HG03521 (cell line): ENCODE data around the gene TMEM91.
"Not testable (repeated sequence)": the region's sequence is repeated elsewhere in the genome, so short reads cannot be mapped to it uniquely, and the experiment has no call there.

ENCODE experiments used
- ATAC-seq: cut with Tn5 transposase; IDR thresholded peaks from one replicate; pipeline ENCODE4 v1.9.1; 2021; ENCODE audit warnings: mild to moderate bottlenecking, moderate library complexity; ENCODE audit not compliant: unreplicated experiment

TMEM91 gene

DNA sequence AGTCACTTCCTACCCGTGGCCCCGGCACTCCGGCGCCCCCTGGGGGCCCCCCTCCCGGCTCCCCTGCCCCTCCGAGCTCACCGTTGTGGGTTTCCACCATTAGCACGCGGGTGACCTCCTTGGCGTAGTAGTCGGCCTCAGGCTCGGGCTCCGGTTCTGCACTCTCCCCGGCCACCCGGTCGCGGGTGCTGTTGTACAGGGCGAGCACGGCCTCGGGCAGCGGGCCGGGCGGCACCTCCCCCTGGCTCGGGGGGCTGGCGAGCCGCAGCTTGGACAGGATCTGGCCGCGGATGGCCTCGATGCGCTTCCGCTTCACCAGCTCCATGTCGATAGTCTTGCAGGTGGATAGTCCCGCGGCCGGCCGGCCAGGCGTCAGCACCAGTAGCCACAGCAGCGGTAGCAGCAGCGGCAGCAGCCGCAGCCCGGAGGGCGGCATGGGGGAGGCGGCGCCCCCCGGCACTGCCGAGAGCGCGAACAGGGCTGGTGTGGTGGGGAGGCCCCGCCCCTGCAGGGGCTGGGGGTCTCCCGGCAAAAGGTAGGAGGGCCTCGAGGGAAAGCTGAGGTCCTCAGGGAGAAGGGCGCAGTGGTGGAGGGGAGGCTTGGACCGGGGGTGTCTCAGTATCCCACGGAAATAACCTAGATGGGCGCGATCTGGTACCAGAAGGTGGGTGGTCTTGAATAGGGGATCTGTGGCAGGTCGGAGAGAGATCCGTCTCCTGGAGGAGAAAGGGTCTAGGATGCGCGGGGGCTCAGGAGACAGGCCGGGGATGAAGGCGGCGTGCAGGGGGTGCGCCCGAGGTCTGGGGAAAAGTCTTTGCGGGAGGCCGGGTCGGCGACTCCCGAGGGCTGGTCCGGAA lies 23.5 kb upstream of the TMEM91 start:
- no peak for ATAC-seq

DNA sequence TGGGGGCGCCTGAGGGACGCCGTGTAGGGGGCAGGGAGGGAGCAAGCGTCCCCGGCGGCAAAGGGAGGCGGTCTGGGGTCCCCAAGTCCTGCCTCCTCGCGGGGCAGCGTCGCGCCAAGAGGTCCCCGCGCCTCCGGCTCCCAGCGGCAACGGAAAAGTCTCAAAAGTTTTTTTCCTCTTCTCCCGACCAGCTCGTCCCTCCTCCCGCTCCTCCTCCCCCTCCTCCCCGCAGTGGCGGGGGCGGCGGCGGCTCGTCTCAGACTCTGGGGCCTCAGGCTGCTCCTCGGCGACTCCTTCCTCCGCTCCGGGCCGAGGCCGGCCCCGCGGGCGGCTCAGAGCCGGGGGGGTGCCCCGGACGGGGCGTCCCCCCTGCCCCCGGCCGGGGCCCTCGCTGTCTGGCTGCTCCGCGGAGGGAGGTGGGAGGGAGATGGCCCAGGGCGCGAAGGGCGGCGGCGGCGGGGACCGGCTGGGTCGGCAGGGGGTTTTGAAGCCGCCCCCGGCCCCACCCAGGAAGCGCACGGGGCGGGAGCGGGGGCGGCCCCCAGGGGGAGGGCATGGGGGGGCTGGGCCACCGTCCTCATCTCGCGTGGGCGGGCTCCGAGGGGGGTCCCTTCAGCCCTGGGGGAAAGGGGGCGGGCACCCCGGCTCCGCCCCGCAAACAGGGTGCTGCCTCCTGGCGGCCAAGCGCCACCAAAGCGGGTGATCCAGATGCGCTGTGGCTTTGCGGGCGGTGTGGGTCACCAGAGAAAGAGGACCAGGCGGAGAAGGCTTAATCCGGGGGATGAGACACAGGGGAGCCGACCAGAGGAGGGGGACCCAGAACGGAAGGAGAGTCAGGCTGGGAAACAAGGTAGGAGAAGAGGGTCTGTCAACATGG lies 22.6 kb upstream of the TMEM91 start, which contains the start of gene TGFB1:
TSS of gene TGFB1 (minus strand) at position 457 of the 877 bp plus-strand sequence. CDS start 878 bp downstream, outside the sequence.
- ATAC-seq = peak; percentile 42

DNA sequence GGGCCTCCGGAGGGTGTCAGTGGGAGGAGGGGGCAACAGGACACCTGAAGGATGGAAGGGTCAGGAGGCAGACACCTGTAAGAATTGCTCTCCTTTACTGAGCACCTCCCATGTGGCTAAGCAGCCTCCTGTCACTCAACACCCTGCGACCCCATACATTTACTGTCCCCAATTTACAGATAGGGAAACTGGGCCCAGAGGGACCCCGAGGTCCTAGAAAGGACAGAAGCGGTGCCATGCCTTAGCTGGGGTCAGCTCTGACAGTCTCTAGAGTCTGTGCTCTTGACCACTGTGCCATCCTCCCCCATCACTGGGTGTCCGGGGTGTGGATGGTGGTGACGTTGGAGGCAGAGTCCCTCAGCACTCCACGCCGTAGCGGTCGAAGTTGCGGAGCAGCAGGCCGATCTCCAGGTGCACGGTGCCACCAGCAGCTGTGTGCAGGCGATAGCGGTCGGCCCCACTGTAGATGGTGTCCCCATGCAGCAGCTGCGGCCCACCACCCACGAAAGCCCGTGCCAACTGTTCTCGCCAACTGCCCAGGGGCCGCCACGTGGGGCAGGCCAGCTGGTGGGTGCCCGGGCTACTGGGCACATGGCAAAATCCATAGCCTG lies 21.9 kb upstream of the TMEM91 start:
- no peak for ATAC-seq

DNA sequence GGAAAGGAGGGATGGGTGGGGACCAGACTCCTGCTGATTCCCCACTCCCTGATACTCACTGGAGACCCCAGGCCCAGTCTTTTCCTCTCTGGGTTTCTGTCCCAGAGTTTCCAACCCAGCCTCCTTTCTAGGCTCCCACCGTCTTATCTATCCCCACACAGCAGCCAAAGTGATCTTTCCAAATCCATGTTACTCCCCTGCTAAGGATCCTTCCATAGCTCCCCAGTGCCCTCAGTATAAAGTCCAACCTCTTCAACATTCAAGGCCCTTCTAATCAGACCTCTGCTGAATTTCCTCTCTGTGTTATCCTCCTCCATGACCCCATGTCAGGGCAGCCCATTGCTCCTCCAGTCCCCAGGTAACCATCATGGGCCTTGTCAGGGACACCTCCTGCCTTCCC lies 21.3 kb upstream of the TMEM91 start:
- ATAC-seq = no peak

DNA sequence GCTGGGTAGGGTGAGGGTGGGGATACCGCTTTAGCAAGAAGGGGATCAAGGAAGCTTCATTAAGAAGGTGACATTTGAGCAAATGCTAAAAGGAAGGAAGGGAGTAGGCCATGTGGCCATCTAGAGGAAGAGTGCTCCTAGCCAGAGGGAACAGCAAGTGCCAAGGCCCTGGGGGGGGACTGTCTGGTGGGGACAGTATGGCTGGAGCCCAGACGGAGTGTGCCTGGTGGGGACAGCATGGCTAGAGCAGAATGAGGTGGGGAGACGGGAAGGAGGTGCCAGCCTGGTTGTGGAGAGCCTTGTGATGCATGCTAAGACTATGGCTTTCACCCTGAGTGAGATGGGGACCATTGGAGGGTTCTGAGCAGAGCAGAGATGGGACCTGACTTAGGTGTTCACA lies 20.5 kb upstream of the TMEM91 start:
- no peak for ATAC-seq

DNA sequence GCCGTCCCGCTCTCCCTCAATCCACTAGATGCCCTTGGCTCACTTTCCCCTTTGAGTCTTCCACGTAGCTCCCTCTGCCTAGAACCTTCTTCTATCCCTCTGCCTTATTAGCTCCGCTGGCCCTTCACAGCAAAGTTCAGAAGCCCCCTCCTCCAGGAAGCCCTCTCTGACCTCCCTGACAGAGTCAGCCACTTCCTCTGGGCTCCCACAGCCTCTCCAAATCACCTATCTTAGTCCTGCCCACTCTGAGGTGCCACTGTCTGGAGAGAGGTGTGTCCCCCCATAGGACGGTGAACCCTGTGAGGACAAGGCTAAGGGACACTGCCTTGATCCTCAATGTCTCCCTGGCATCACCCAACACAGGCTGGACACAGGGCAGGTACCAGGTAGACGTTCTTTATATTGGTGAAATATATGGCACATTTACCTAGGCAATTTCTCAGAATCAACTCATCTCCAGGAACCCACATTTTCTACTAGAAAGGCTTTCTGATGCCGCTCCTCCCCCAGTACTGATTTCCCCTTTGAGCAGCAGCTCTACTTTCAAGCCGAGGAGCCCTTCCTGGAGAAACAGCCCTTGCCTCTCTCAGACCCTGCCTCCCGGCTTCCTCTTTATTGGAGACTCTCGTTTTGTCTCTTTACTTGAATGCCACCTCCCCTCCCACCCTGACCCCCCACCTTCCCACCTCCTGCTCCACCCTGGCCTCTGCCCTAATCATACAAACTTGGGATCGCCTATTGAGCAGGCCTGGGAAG lies 19.2 kb upstream of the TMEM91 start:
- no peak for ATAC-seq

DNA sequence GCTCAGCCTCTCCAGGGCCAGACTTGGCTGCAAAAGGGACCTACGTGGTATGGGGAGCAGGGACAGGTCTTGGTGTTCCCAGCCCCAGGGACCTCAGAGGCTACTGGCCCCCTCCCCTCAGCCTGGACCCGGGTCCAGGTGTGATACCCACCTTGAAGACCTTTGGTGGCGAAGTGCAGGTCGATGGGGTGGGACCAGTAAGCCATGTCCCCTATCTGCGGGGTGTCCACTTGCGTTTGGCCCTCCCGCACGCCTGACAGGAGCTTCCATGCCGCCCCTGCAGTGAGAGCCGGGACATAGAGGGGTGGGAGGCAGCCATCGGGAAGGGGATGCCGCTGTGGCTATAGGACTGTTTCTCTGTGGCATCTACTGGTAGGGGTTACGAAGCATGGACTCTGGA lies 18.6 kb upstream of the TMEM91 start:
- ATAC-seq = no peak

DNA sequence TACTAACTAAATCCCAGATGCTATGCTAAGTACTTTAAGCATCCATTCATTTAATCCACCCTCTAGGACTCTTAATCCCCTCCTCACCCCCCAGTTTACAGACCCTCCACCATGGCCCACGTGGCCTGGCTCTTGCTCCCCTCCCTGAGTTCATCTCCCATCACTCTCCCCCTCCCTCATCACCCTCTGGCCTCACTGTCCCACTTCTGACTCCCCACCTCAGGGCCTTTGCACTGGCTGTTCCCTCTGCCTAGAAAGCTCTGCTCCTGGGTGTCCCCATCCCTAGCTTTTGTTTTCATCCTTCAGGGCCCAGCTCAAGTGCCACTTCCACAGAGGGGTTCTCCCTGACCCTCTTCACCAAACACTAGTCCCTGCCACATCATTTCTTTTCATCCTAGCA lies 16.6 kb upstream of the TMEM91 start:
- ATAC-seq = no peak

DNA sequence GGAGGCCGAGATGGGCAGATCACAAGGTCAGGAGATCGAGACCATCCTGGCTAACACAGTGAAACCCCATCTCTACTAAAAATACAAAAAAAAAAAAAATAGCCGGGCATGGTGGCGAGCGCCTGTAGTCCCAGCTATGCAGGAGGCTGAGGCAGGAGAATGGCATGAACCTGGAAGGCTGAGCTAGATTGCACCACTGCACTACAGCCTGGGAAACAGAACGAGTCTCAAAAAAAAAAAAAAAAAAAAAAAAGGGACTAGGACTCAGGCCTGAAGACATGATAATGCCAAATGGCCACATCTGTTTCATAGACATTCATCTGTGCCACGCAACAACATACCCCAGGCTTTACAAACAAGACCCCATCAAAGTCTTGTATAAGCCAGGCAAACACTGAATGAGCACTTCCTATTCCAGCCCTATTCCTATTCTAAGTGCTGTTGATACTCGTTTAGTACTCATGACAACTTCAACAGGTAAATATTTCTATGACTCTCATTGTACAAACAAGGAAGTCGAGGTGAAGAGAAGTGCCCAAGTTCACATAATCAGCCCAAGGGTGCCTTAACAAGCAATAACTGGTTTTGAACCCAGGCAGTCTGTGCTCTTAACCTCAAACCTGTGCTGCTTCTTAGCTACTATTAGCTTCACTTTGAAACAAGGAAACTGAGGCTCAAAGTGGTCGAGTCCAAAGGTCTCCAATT lies 14.0 kb upstream of the TMEM91 start:
- ATAC-seq = no peak

DNA sequence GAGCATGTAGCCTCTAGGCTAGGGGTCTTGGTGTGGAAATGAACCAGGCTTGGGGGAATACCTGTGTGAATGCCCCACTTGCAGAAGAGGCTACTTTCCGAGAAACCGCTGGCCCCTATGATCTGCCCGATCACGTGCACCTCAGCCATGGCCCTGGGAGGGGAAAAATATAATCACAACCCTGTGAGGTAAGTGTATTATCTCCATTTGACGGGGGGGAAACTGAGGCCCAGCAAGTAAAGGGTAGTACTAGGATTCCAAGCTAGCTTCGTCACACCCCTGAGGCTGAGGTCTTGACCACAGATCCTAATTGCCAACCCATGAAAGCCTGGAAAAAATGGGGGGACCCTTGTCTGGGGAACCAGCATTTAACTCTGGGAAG lies 13.0 kb upstream of the TMEM91 start:
- no peak for ATAC-seq

DNA sequence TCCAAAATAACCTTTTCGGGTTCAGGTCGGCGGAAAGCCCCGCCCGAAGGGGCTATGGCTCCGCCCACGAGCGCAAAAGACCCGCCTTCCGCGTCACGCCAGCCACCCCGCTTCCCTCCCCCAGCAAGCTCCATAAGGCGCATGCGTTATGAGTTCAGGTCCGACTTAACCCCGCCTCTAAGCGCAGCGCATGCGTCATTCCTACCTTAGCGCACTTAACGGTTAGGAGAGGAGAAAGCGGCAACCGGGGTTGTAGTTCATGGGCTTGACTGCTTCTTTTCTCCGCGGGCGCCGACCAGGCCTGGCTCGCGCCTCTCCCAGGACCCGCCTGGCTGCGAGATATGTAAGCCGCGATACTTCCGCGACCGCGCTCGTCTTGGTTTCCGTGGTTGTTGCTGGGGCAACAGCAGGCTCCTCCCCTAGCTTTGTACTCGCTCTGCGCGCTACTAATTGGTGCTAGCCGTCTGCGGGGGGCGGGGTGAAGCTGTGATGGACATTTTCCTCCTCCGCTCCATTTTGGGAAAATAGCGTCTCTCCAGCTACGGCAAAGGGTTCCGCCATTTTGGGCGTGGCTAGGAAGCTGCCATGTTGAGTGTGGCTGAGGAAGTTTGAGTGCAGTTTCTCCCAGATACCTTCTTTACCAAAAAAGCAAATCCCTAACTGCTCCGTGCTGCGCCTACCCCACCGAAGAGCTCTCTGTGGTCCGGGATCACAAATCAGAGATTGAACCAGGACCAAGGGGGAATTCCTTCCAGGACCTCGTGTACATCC lies 12.4 kb upstream of the TMEM91 start, which contains the start of gene B9D2:
TSS of gene B9D2 (minus strand) at position 397 of the 771 bp plus-strand sequence. CDS start 630 bp downstream, outside the sequence.
- ATAC-seq = peak; percentile 80

DNA sequence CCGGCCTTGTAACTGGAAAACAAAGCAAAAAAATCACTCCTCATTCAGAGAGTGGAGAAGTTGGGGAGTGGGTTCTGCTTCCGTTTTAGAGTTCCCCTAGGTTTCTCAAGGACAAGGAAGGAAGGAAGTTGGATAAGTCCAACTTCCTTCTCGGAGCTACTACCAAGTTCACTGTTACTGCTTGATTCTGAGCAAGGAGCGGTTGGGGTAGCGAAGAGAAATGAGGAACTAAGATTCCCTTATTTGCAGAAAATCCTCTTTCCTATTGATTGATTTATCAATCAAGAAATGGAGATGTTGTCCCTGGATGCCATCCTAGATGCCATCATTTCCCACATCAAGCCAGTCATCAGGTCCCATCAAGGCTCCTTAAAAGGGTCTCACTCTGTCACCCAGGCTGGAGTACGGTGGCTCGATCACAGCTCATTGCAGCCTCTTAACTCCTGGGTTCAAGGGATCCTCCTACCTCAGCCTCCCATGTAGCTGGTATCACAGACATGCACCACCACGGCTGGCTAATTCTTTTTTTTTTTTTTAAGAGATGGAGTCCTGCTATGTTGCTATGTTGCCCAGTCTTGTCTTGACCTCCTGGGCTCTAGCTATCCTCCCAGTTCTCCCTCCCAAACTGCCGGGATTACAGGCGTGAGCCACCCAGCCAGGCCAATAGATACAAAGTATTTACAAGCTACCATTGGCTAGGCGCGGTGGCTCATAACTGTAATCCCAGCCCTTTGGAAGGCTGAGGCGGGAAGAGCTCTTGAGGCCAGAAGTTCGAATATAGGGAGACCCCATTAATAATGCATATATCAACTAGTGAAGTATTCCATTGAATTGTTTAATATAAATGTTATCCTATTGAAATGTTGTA lies 11.6 kb upstream of the TMEM91 start:
- ATAC-seq = no peak

DNA sequence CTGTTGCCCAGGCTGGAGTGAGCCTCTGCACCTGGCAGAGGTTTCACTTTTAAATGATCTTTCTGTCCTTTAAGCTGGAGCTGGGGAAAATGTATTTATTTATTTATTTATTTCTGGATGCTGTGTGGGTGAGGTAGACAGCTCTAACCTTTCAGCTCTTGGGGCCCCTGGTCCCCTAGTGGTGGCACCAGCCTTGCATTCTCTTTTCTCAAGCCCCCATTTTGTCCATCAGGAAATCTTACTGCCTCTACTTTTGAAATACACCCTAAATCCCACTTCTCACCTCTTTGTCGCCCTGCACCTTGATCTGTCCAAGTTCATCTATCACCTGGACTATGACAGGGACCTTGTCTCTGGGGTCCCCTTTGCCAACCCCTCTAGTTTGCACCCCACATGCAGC lies 10.2 kb upstream of the TMEM91 start:
- ATAC-seq = no peak

DNA sequence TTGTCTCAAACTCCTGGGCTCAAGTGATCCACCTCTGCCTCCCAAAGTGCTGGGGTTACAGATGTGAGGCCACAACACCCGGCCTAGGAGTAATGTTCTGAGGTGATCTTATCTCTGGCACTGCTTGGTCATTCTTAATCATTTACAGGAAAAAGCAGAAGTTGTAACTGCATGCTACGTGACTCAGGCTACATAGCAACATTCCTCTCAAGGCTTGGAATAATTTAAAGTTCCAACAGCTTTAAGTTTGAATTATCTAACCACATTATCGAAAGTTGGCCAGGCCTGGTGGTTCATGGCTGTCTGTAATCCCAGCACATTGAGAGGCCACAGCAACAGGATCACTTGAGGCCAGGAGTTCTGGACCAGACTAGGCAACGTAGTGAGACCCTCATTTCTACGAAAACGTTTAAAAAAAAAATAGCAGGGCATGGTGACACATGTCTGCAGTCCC lies 8.5 kb upstream of the TMEM91 start:
- ATAC-seq = no peak

DNA sequence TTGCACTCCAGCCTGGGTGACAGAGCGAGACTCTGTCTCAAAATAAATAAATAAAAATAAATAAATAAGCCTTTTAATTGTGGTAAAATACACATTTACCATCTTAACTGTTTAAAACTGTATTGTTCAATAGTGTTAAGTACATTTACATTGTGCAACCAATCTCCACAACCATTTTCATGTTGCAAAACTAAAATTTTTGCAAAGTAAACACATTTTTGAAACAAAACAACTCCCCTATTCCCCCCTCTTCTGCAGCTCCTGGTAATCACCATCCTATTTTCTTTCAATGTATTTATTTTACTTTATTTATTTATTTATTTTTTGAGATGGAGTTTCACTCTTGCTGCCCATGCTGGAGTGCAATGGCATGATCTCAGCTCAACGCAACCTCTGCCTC lies 6.6 kb upstream of the TMEM91 start:
- no peak for ATAC-seq

DNA sequence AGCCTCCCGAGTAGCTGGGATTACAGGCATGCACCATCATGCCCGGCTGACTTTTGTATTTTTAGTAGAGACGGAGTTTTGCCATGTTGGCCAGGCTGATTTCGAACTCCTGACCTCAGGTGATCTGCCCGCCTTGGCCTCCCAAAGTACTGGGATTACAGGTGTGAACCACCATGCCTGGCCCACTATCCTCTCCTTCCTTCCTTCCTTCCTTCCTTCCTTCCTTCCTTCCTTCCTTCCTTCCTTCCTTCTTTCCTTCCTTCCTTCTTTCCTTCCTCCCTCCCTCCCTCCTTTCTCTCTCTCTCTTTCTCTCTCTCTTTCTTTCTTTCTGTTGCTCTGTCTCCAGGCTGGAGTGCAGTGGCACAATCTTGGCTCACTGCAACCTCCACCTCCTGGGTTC lies 5.2 kb upstream of the TMEM91 start:
- not testable (repeated sequence) for ATAC-seq

DNA sequence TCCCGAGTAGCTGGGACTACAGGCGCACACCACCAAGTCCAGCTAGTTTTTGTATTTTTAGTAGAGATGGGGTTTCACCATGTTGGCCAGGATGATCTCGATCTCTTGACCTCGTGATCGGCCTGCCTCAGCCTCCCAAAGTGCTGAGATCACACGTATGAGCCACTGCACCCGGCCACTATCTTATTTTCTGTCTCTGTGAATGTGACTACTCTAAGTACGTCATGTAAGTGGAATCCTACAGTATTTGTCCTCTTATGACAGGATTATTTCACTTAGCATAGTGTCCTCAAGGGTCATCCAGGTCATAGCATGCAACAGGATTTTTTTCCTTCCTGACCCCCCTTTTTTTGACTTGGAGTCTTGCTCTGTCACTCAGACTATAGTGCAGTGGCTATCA lies 4.8 kb upstream of the TMEM91 start:
- ATAC-seq = no peak

DNA sequence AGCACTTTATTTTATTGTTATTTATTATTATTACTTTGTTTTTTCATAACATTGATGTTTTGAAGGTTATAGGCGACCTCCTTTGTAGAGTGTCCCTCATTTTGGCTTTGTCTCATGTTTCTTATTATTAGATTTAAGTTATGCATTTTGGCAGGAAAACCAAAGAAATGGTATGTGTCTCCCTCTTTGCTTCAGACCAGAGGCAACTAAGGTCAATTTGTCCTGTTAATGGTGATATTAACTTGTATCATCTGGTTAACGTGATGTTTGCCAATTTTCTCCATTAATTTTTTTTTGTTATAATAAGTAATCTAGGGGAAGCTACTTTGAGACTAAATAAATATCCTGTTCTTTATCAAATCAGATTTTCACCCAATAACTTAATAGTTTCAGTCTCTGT lies 3.8 kb upstream of the TMEM91 start:
- no peak for ATAC-seq
